Neural crest cell (in vitro differentiated cells): Measurements from ENCODE around the gene TYW3. TPM values are rescaled to one million over a fixed set of nuclear protein-coding genes. Genes with fewer than 3 reads are reported as not detected.
"Not testable (repeated sequence)": the region's sequence is repeated elsewhere in the genome, so short reads cannot be mapped to it uniquely, and the experiment has no call there.

Experiments used
- DNase-seq: peaks from one replicate; pipeline ENCODE4 v3.0.0; 2021; ENCODE audit warnings: low read depth, mixed read lengths, low spot score
- H3K27ac Mint-ChIP-seq: one replicate; pipeline ENCODE4 v1.8.0; 2021; ENCODE audit warnings: mild to moderate bottlenecking, mixed read lengths; ENCODE audit not compliant: unreplicated experiment
- H3K27me3 Mint-ChIP-seq: 2 replicates; pipeline ENCODE4 v1.8.0; 2021; ENCODE audit warnings: low read depth, mild to moderate bottlenecking, mixed read lengths
- H3K36me3 Mint-ChIP-seq: 2 replicates; pipeline ENCODE4 v1.8.0; 2021; ENCODE audit warnings: low read depth, mild to moderate bottlenecking, mixed read lengths
- H3K4me1 Mint-ChIP-seq: 2 replicates; pipeline ENCODE4 v1.8.0; 2021; ENCODE audit warnings: mixed read lengths
- H3K4me3 Mint-ChIP-seq: one replicate; pipeline ENCODE4 v1.8.0; 2021; ENCODE audit warnings: mild to moderate bottlenecking, mixed read lengths
- H3K9me3 Mint-ChIP-seq: 2 replicates; pipeline ENCODE4 v1.8.0; 2021; ENCODE audit warnings: mixed read lengths
- CTCF ChIP-seq: fragments of 200-600 bp; sonication (generic); conservative IDR thresholded peaks from 2 replicates; pipeline ENCODE4 v1.5.0; 2021; ENCODE audit warnings: antibody characterized with exemption, mild to moderate bottlenecking
- total RNA-seq: library from RNA; stranded (reverse); gene quantifications from 2 replicates; pipeline ENCODE4 v1.2.1, GENCODE V29; 2021

Gene TYW3
- total RNA-seq, 1 donor from 2014 or later: 6.8 TPM

GRCh38 chr1:74748960-74749359, 16.0 kb downstream of the TYW3 start:
- H3K4me1 Mint-ChIP-seq: peaks cover 8% of the 10 kb centered on the region
- peaks cover 19% of the 10 kb centered on the region for H3K36me3 Mint-ChIP-seq
- DNase-seq: no peak
- H3K27me3 Mint-ChIP-seq: no peaks in the 10 kb centered on the region
- H3K9me3 Mint-ChIP-seq: peaks cover 12% of the 10 kb centered on the region
- no peak overlapping the region for H3K27ac Mint-ChIP-seq
- TF ChIP-seq CTCF: no peak
- no peak overlapping the region for H3K4me3 Mint-ChIP-seq

DNA sequence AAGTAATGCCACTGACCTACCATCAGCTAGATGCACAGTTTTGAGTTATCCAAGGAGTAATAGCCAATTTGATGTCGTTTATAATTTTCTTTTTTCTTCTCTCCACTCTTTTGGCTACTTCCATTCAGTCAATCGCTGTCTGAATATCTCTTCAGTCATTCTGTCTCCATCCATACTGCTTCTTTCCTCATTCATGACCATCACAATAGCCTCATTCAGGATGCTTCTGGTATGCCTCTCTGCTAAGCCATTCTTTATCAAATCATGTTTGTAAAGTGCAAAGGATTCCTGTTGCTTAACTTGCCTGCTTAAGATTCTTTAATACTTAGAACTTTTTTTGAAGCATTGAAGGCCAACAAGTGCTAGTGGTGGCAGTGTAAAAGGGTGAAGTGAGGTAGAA, 20.2 kb downstream of the TYW3 start:
- Mint-ChIP-seq H3K4me1 (peaks cover 8% of the 10 kb centered on the region), H3K9me3 (peaks cover 13% of the 10 kb centered on the region), H3K4me3 (no peak overlapping the region), H3K27me3 (no peaks in the 10 kb centered on the region), H3K27ac (no peak overlapping the region), H3K36me3 (peaks cover 32% of the 10 kb centered on the region)
- no peak for DNase-seq
- TF ChIP-seq CTCF: no peak

- no peak for TF ChIP-seq CTCF
- peaks cover 32% of the 10 kb centered on the region for H3K36me3 Mint-ChIP-seq
- H3K27ac Mint-ChIP-seq: no peak overlapping the region
- no peak overlapping the region for H3K4me3 Mint-ChIP-seq
- no peaks in the 10 kb centered on the region for H3K27me3 Mint-ChIP-seq
- H3K9me3 Mint-ChIP-seq: peaks cover 13% of the 10 kb centered on the region
- H3K4me1 Mint-ChIP-seq: peaks cover 8% of the 10 kb centered on the region
- no peak for DNase-seq
These were observed 22.5 kb downstream of the TYW3 start for GRCh38 chr1:74755475-74755874.

GRCh38 chr1:74756650-74757049, 23.7 kb downstream of the TYW3 start:
- not testable (repeated sequence) for DNase-seq, H3K4me1 Mint-ChIP-seq

DNA sequence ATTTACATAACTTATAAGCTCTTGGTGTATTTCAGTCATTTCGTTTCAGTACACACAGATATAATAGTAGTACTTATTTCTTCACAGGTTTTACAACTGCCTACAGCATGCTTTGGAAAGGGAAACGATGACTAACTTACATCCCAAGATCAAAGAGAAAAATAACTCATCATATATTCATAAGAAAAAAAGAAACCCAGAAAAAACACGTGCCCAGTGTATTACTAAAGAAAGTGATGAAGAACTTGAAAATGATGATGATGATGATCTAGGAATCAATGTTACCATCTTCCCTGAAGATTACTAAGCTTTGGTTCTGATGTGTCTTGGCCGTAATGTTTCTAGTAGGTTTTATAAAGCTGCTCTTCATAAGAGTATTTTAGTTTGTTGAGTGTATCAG, 30.9 kb downstream of the TYW3 start:
- H3K4me1 Mint-ChIP-seq: no peaks in the 10 kb centered on the region
- H3K4me3 Mint-ChIP-seq: no peak overlapping the region
- H3K27ac Mint-ChIP-seq: no peak overlapping the region
- H3K9me3 Mint-ChIP-seq: no peaks in the 10 kb centered on the region
- DNase-seq: no peak
- no peaks in the 10 kb centered on the region for H3K27me3 Mint-ChIP-seq
- no peak for TF ChIP-seq CTCF
- no peaks in the 10 kb centered on the region for H3K36me3 Mint-ChIP-seq

More at GRCh38 chr1:74756650-74757049, 23.7 kb downstream of the TYW3 start:
- Mint-ChIP-seq H3K9me3 (peaks cover 13% of the 10 kb centered on the region), H3K36me3 (peaks cover 30% of the 10 kb centered on the region)
- not testable (repeated sequence) for H3K27me3 Mint-ChIP-seq, H3K4me3 Mint-ChIP-seq, H3K27ac Mint-ChIP-seq

GRCh38 chr1:74766579-74766978, 33.6 kb downstream of the TYW3 start:
- no peak for TF ChIP-seq CTCF
- Mint-ChIP-seq H3K27ac (no peak overlapping the region), H3K4me1 (no peaks in the 10 kb centered on the region), H3K9me3 (no peaks in the 10 kb centered on the region), H3K27me3 (peaks cover 2% of the 10 kb centered on the region), H3K4me3 (no peak overlapping the region), H3K36me3 (no peaks in the 10 kb centered on the region)
- DNase-seq: no peak
